Measurements from ENCODE around the gene SMOC1. TPM values are rescaled to one million over a fixed set of nuclear protein-coding genes. Genes with fewer than 3 reads are reported as not detected.

SMOC1 gene
- total and polyA plus RNA-seq, 5 experiments from 2014 or later = not detected

DNA sequence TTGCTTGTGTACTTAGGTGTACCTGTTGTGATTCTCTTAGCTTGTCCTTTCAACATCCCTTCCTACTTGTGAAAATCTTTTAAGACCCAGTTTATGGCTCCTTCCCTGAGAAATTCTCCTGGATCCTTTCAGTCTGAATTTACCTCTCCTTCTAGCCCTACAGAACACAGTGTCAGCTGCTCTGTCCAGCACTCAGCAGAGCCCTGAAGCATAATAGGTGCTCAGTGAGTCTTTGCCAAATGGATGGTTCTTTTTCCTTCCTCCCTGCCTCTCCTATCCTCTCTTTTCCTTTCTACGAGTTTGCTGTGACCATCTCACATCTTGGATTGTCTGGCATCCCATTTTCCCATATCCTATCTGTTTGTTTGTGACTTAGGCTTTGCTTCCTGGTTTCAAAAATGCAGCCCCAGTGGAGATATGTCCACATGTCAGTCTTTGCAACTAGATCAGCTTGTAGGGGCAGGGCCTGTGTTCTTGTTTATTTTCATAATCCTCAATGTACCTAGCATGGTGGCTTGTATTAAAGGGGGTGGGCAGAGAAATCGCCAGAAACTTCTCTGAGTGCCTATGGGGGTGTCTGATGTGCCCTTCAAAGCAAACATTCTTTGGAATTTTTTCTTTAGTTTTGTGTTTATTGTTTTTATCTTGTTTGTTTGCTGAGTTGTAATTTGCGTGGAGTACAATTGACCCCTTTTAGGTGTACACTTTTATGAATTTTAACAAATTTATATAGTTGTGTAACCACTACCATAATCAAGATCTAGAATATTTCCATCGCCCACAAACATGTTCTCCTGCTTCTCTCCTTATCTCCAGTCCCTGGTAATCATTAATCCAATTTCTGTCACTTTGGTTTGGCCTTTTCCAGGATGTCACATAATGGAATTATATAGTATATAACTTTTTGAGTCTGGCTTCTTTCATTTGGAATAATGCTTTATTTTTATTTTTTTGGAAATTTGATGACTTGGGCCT lies 62.8 kb downstream of the SMOC1 start:
- no peak overlapping the region for H3K4me3 Mint-ChIP-seq
- H3K27ac Mint-ChIP-seq = peak overlapping the region in 1 of 10 donors; percentile 51
- no peak for DNase-seq
- H3K36me3 Mint-ChIP-seq = peaks cover 0 to 17% (median 0%) of the 10 kb centered on the region in 3 donors
- no peaks in the 10 kb centered on the region for H3K4me1 Mint-ChIP-seq
- peaks cover 18 to 62% (median 40%) of the 10 kb centered on the region in 5 donors for H3K27me3 Mint-ChIP-seq
- no peak for ATAC-seq
- peaks cover 3 to 24% (median 15%) of the 10 kb centered on the region in 9 donors for H3K9me3 Mint-ChIP-seq
- POLR2A ChIA-PET = no interaction called here

DNA sequence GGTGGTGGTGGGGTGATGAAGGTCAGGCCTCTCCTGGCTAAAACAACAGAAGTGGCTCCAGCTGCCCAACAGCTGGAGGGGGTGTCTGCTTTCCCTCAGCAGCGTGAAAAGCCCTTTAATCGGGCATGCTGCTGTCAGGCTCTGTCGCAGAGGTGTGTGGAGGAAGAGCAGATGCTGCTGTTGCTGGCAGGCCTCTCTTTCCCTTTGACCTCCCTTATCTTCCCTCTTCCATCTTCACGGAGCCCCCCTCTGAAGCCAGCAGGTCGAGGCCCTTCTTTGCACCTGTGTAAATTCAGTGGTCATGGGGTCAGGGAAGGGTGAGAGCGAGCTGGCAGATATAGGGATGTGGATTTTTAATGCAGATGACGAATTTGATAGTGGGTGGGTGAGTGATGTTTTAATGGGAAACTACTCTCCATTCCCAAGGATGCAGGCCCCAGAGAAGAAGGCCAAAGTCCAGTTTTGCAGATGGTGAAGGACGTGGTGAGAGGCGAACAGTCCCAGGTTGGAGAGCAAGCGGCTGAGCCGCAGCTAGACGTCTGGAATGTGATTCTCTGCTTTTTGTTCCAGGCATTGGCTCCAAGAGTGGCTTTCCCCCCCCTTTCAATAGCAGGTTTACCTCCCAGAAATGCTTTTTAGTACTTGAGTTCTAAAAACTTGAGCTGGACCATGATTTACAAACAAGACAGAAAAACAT lies 64.0 kb downstream of the SMOC1 start:
- Mint-ChIP-seq H3K27me3 (peaks cover 14 to 65% (median 37%) of the 10 kb centered on the region in 5 donors), H3K36me3 (peaks cover 0 to 17% (median 0%) of the 10 kb centered on the region in 3 donors), H3K4me3 (no peak overlapping the region), H3K27ac (no peak overlapping the region), H3K4me1 (no peaks in the 10 kb centered on the region), H3K9me3 (peaks cover 3 to 27% (median 23%) of the 10 kb centered on the region in 9 donors)
- DNase-seq (no peak), ATAC-seq (no peak)
- POLR2A ChIA-PET = no interaction called here

DNA sequence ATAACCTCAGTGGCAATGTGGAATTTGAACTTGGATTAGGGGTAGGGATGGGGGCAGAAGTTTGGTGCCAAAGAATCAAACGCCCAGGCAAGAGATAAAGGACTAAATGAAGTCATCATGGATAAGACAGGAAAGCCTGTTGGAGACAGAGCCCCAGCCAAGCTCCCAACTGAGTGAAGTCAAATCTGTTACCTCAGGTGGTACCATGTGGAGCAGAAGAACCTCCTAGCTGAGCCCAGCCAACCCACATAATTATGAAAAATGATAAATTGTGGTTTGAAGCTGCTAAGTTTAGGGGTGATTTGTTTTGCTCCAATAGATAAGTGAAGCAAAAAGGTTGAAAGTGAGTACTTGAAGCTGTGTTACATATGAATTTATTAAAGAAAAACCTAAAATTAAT lies 66.1 kb downstream of the SMOC1 start:
- ATAC-seq = no peak
- H3K27me3 Mint-ChIP-seq = peaks cover 14 to 61% (median 33%) of the 10 kb centered on the region in 5 donors
- H3K4me3 Mint-ChIP-seq = no peak overlapping the region
- H3K9me3 Mint-ChIP-seq = peaks cover 3 to 29% (median 23%) of the 10 kb centered on the region in 9 donors
- no peak overlapping the region for H3K27ac Mint-ChIP-seq
- no peaks in the 10 kb centered on the region for H3K4me1 Mint-ChIP-seq
- POLR2A ChIA-PET = no interaction called here
- peaks cover 0 to 22% (median 0%) of the 10 kb centered on the region in 3 donors for H3K36me3 Mint-ChIP-seq
- no peak for DNase-seq

DNA sequence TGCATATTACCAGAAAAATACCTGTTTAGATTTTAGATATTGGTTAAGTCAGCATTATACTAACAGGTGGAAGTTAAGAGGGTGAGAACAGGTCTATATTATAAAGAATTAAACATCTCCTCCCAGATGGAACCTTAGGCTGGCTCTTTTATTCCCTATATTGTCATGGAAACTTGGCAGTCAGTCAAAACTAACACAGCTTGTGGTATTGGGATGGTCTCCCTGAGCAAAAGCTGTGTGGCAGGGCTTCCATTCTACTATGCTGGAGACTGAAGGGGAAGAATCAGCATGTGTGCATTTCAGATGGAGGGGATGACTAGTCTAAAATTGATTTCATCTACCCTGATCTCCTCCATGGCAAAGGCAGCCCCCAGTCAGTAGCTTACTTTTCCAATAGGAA lies 66.7 kb downstream of the SMOC1 start:
- no peak overlapping the region for H3K4me3 Mint-ChIP-seq
- POLR2A ChIA-PET = no interaction called here
- ATAC-seq (no peak), DNase-seq (no peak)
- H3K4me1 Mint-ChIP-seq = no peaks in the 10 kb centered on the region
- peaks cover 0 to 22% (median 0%) of the 10 kb centered on the region in 3 donors for H3K36me3 Mint-ChIP-seq
- H3K27ac Mint-ChIP-seq = no peak overlapping the region
- H3K27me3 Mint-ChIP-seq = peaks cover 13 to 55% (median 31%) of the 10 kb centered on the region in 5 donors
- H3K9me3 Mint-ChIP-seq = peaks cover 4 to 34% (median 23%) of the 10 kb centered on the region in 9 donors

DNA sequence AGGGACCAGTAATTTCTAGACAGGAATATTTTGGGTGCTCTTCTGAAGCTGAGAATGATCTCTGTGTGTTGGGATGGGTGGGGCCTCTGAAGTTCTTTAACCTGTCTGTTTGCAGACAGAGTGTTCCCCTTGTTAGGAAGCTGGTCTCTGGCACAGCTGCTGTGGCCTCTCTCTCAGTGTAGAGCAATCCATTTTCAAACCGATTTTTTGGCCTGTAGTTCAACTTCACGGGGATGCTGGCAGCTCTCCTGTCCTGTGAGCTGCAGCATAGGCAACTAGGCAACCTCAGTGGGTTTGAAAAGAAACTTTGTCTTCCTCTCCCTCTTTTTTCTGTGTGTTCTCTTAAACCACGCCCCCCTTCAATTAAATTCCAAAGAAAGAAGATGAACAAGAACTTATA lies 69.1 kb downstream of the SMOC1 start:
- POLR2A ChIA-PET = no interaction called here
- no peak for ATAC-seq
- Mint-ChIP-seq H3K36me3 (peaks cover 0 to 22% (median 0%) of the 10 kb centered on the region in 3 donors), H3K27ac (no peak overlapping the region), H3K9me3 (peaks cover 4 to 37% (median 23%) of the 10 kb centered on the region in 9 donors), H3K4me3 (no peak overlapping the region), H3K4me1 (no peaks in the 10 kb centered on the region), H3K27me3 (peaks cover 8 to 39% (median 21%) of the 10 kb centered on the region in 5 donors)
- no peak for DNase-seq

DNA sequence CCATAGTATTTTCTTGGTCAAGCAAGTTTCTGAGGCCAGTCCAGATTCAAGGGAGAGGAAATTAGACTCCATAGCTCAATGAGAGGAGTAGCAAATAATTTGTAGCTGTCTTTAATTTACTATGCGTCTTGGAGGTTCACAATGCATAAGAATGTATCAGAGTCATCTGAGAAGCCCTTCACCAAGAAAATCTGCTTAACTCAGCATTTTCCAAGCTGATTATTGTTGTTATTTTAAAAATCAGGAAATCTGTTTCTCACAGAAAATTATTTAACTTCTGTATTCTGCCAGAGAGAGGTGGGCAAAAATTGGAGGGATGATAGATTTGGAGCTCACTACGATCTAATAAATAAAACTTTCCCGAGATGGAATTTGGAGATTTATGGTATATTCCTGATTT lies 72.0 kb downstream of the SMOC1 start:
- peaks cover 0 to 5% (median 0%) of the 10 kb centered on the region in 3 donors for H3K36me3 Mint-ChIP-seq
- H3K27ac Mint-ChIP-seq = no peak overlapping the region
- no peaks in the 10 kb centered on the region for H3K4me1 Mint-ChIP-seq
- no peak overlapping the region for H3K4me3 Mint-ChIP-seq
- peaks cover 0 to 18% (median 10%) of the 10 kb centered on the region in 9 donors for H3K9me3 Mint-ChIP-seq
- DNase-seq = no peak
- ATAC-seq = no peak
- peaks cover 10 to 46% (median 25%) of the 10 kb centered on the region in 5 donors for H3K27me3 Mint-ChIP-seq
- POLR2A ChIA-PET = no interaction called here

DNA sequence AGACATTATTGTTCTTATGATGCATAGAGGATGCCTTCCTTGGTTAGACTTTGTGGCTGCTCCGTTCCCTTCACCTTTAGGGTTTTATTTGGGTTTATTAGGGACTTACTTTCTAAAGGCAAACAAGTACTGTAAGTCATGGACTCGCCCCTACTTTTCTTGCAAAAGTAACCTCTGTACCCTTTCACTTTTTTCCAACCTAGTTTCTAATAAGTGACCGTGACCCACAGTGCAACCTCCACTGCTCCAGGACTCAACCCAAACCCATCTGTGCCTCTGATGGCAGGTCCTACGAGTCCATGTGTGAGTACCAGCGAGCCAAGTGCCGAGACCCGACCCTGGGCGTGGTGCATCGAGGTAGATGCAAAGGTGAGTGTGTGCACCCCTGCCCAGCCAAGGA lies 72.7 kb downstream of the SMOC1 start:
- Mint-ChIP-seq H3K36me3 (peaks cover 0 to 5% (median 0%) of the 10 kb centered on the region in 3 donors), H3K4me3 (no peak overlapping the region), H3K27ac (no peak overlapping the region), H3K9me3 (peaks cover 0 to 14% (median 9%) of the 10 kb centered on the region in 9 donors), H3K27me3 (peaks cover 10 to 46% (median 25%) of the 10 kb centered on the region in 5 donors), H3K4me1 (no peaks in the 10 kb centered on the region)
- POLR2A ChIA-PET = no interaction called here
- DNase-seq (no peak), ATAC-seq (no peak)

DNA sequence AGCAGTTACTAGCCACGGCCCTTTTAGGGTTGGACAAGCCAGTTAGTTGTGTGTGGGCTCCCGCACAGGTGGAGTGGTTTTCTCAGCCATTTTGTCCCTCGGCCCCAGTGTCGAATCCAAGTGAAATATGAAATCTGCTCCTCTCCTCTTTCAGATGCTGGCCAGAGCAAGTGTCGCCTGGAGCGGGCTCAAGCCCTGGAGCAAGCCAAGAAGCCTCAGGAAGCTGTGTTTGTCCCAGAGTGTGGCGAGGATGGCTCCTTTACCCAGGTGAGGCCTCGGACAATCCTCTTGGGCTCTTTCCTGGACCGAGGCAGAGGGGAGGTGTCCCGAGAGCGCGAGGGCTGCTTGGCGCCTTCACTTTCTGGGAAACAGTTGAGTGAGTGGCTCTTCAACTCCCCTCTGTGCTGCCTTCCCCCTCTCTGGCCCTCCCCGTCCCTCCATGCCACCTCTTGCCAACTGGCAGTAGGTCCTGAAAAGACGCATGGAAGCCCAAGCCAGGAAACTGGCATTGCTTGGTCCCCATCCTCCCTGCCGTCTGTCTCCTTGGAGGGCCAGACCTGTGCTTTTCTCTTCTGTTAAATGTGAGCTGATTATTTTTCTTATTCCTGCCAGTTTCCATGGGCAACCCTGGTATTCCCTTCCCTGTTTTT lies 74.2 kb downstream of the SMOC1 start:
- Mint-ChIP-seq H3K27me3 (peaks cover 9 to 32% (median 21%) of the 10 kb centered on the region in 5 donors), H3K27ac (no peak overlapping the region), H3K9me3 (peaks cover 0 to 10% (median 0%) of the 10 kb centered on the region in 9 donors), H3K4me3 (no peak overlapping the region), H3K4me1 (no peaks in the 10 kb centered on the region), H3K36me3 (peaks cover 0 to 4% (median 0%) of the 10 kb centered on the region in 3 donors)
- POLR2A ChIA-PET = no interaction called here
- ATAC-seq (no peak), DNase-seq (no peak)

DNA sequence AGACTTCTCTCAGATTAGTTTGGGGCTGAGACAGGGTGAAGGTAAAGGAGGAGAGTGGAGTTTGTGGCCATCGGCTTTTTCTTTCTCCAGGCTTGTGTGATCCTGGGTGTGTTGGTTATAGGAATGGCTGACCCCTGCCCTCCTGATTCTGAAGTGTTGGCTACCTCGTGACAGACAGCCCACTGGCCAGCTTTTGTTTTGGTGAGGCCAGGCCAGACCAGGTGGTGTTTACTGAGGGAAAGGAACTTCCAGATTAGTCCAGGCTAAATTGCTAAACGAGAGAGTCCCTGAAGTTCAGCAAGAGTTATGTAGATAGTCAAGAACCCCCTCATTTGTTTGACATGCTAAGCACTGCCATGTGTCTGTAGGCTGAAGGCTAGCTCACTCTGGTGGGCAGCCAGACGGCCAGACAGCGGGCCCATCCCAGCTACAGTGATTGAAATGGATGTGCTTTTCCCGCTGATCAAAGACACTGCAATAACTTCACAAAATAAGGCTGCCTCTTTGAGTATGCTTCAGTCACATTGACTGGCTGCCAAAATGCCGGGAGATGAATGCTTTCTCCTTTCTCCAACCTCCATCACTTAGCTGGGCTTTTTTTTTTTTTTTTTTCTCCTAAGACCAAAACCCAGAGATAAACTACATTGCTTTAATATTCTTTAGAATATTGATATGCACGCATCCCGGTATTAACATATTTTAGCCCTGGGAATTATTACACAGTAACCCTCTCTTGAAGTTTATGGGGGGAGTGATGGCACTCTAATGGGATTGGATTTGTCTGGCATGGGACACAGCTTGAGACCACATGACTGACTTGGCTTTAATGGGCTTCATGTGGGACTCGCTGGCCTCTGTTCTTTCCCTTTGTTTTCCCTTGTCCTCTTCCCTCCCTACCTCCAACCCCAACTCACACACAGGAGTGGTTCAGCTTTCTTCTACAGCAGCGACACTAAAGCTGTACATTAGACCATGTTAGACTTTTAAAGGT lies 76.9 kb downstream of the SMOC1 start:
- H3K9me3 Mint-ChIP-seq = peaks cover 0 to under 1% (median 0%) of the 10 kb centered on the region in 9 donors
- no peak overlapping the region for H3K27ac Mint-ChIP-seq
- POLR2A ChIA-PET = no interaction called here
- H3K27me3 Mint-ChIP-seq = peaks cover 8 to 18% (median 16%) of the 10 kb centered on the region in 5 donors
- ATAC-seq (no peak), DNase-seq (no peak)
- no peaks in the 10 kb centered on the region for H3K36me3 Mint-ChIP-seq
- no peak overlapping the region for H3K4me3 Mint-ChIP-seq
- H3K4me1 Mint-ChIP-seq = no peaks in the 10 kb centered on the region

DNA sequence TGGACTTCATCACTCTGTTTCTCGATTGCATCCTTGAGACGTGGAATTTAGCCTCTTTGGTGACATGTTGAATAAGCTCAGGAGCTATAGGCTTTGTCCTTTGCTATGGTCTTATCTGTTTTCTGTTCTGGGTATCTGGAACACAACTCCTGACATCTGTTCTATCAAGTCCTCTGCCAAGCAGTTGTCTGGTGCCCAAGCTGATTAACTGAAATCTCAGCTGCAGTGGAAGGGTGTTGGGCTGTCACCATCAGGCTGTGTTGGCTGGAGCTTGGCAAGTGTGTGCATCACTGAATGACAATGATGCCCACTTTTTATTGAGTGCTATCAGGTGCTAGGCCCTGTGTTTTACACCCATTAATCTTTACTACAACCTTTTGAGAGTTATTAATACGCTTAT lies 77.8 kb downstream of the SMOC1 start:
- Mint-ChIP-seq H3K36me3 (no peaks in the 10 kb centered on the region), H3K4me3 (no peak overlapping the region), H3K27me3 (peaks cover 11 to 23% (median 18%) of the 10 kb centered on the region in 5 donors), H3K9me3 (no peaks in the 10 kb centered on the region), H3K27ac (peak overlapping the region in 1 of 10 donors; percentile 31), H3K4me1 (no peaks in the 10 kb centered on the region)
- no peak for DNase-seq
- POLR2A ChIA-PET = no interaction called here
- ATAC-seq = no peak

DNA sequence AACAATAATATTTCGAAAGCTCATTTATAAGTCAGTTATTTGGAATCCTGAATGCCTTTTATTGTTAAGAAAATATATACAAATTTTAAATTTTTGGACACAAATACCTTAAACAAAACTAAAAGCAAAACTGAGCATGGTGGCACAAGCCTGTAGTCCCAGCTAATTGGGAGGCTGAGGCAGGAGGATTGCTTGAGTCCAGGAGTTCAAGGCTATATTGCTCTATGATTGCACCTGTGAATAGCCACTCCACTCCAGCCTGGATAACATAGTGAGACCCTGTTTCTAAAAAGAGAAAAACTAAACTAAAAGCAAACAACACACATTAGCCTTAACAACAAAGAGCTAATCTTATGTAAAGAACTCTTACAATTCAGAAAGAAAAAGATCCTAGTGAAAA lies 78.8 kb downstream of the SMOC1 start:
- Mint-ChIP-seq H3K4me1 (no peaks in the 10 kb centered on the region), H3K9me3 (no peaks in the 10 kb centered on the region), H3K36me3 (no peaks in the 10 kb centered on the region), H3K4me3 (no peak overlapping the region), H3K27me3 (peaks cover 13 to 25% (median 20%) of the 10 kb centered on the region in 5 donors), H3K27ac (no peak overlapping the region)
- ATAC-seq (no peak), DNase-seq (no peak)
- POLR2A ChIA-PET = no interaction called here

DNA sequence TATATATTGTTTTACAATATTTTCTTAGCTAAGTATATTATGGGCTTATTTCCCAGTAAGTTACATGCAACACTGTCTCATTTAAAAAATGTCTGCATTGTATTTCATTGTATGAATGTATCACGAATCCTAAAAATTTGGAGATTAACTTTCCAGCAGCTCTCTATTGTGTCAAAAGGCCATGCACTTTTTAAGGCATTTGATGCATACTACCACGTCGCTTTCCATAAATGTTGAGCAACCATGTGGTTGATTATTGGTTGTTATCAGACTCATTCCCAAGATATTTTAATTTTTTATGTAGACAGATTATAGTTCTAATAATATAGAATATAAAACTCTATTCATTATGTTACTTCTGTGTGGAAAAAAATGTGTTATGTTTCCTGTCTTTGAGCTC lies 79.9 kb downstream of the SMOC1 start:
- no peak overlapping the region for H3K4me3 Mint-ChIP-seq
- H3K27me3 Mint-ChIP-seq = peaks cover 12 to 27% (median 23%) of the 10 kb centered on the region in 5 donors
- no peaks in the 10 kb centered on the region for H3K36me3 Mint-ChIP-seq
- H3K9me3 Mint-ChIP-seq = no peaks in the 10 kb centered on the region
- DNase-seq (no peak), ATAC-seq (no peak)
- H3K4me1 Mint-ChIP-seq = no peaks in the 10 kb centered on the region
- POLR2A ChIA-PET = no interaction called here
- H3K27ac Mint-ChIP-seq = no peak overlapping the region
